A673 (cell line): ENCODE measurements around the gene NHERF2.

Experiments
- CTCF ChIP-seq: fragments of 300-800, 200-600 bp; sonication (generic); conservative IDR thresholded peaks from 2 replicates; pipeline ENCODE4 v1.5.1; 2017; ENCODE audit warnings: low read depth, mild to moderate bottlenecking, antibody characterized with exemption, low read length, moderate library complexity, mixed read lengths
- EZH2 ChIP-seq: fragments of 200-600 bp; sonication (generic); IDR thresholded peaks from 2 replicates; pipeline ENCODE4 v1.6.1; 2017; ENCODE audit warnings: borderline replicate concordance, low read depth, mild to moderate bottlenecking, mixed read lengths, antibody characterized with exemption, low read length; ENCODE audit not compliant: poor library complexity, severe bottlenecking

GRCh38 chr16:2074071-2074470 is 47.4 kb downstream of the NHERF2 start:
- no peak for TF ChIP-seq CTCF
- no peak for TF ChIP-seq EZH2
